IPS-20b (cell line): ENCODE results near the gene SURF1.
"Not testable (repeated sequence)": the region's sequence is repeated elsewhere in the genome, so short reads cannot be mapped to it uniquely, and the experiment has no call there.

ENCODE experiments used
- H3K27ac ChIP-seq: one replicate; pipeline ENCODE4 v1.5.1; 2013; ENCODE audit warnings: low read length
- H3K27me3 ChIP-seq: 2 replicates; pipeline ENCODE4 v1.6.1; 2013; ENCODE audit warnings: mild to moderate bottlenecking, low read length, inconsistent platforms; ENCODE audit not compliant: insufficient read depth
- H3K36me3 ChIP-seq: 2 replicates; pipeline ENCODE4 v1.6.1; 2013; ENCODE audit warnings: low read depth, mild to moderate bottlenecking, inconsistent platforms, low read length, moderate library complexity; ENCODE audit not compliant: insufficient read depth
- H3K4me1 ChIP-seq: 2 replicates; pipeline ENCODE4 v1.6.1; 2013; ENCODE audit warnings: mild to moderate bottlenecking, control low read depth, inconsistent platforms, low read length, moderate library complexity; ENCODE audit not compliant: insufficient read depth
- H3K4me3 ChIP-seq: 2 replicates; pipeline ENCODE4 v1.5.1; 2013; ENCODE audit warnings: mild to moderate bottlenecking, low read length, inconsistent platforms
- H3K9ac ChIP-seq: 2 replicates; pipeline ENCODE4 v1.6.1; 2013; ENCODE audit warnings: low read depth, mild to moderate bottlenecking, inconsistent platforms, low read length, moderate library complexity
- H3K9me3 ChIP-seq: 2 replicates; pipeline ENCODE4 v1.6.1; 2013; ENCODE audit warnings: mild to moderate bottlenecking, low read depth, low read length, inconsistent platforms; ENCODE audit not compliant: insufficient read depth

Gene SURF1

GRCh38 chr9:133339641-133340040, 16.6 kb downstream of the SURF1 start:
- Histone ChIP-seq H3K4me3 (no peak overlapping the region), H3K27me3 (no peaks in the 10 kb centered on the region), H3K9me3 (no peaks in the 10 kb centered on the region), H3K36me3 (peaks cover 61% of the 10 kb centered on the region), H3K4me1 (peaks cover 2% of the 10 kb centered on the region; the same call in 1 of the 2 replicates), H3K9ac (no peak overlapping the region), H3K27ac (no peak overlapping the region)

GRCh38 chr9:133335924-133336811, 20.1 kb downstream of the SURF1 start, which contains the start of gene SURF6:
Gene SURF6, minus strand, starts transcription at chr9:133336188. Its CDS starts 56 bp downstream, at chr9:133336132.
- no peaks in the 10 kb centered on the region for H3K9me3 ChIP-seq
- no peaks in the 10 kb centered on the region for H3K27me3 ChIP-seq
- peak within 1 kb of the TSS; percentile 92 for H3K4me3 ChIP-seq
- peaks cover 62% of the 10 kb centered on the region for H3K36me3 ChIP-seq
- peaks cover 7% of the 10 kb centered on the region; the same call in 1 of the 2 replicates for H3K4me1 ChIP-seq
- peak within 1 kb of the TSS; percentile 96 for H3K27ac ChIP-seq
- peak within 1 kb of the TSS; percentile 84 for H3K9ac ChIP-seq

GRCh38 chr9:133334888-133335287, 21.4 kb downstream of the SURF1 start:
- Histone ChIP-seq H3K36me3 (peaks cover 62% of the 10 kb centered on the region), H3K9ac (peak overlapping the region; percentile 84), H3K4me3 (peak overlapping the region; percentile 92)
- not testable (repeated sequence) for H3K27ac ChIP-seq, H3K9me3 ChIP-seq, H3K27me3 ChIP-seq, H3K4me1 ChIP-seq

GRCh38 chr9:133334161-133334560, 22.1 kb downstream of the SURF1 start:
- Histone ChIP-seq H3K27me3 (no peaks in the 10 kb centered on the region), H3K9ac (peak overlapping the region; percentile 84), H3K4me1 (peaks cover 7% of the 10 kb centered on the region; the same call in 1 of the 2 replicates), H3K36me3 (peaks cover 58% of the 10 kb centered on the region), H3K9me3 (no peaks in the 10 kb centered on the region), H3K4me3 (peak overlapping the region; percentile 92), H3K27ac (no peak overlapping the region)

GRCh38 chr9:133333566-133333965, 22.7 kb downstream of the SURF1 start:
- H3K4me1 ChIP-seq: peaks cover 7% of the 10 kb centered on the region; the same call in 1 of the 2 replicates
- no peak overlapping the region for H3K9ac ChIP-seq
- no peak overlapping the region for H3K4me3 ChIP-seq
- H3K27me3 ChIP-seq: no peaks in the 10 kb centered on the region
- H3K36me3 ChIP-seq: peaks cover 52% of the 10 kb centered on the region
- H3K27ac ChIP-seq: no peak overlapping the region
- H3K9me3 ChIP-seq: no peaks in the 10 kb centered on the region

- H3K27me3 ChIP-seq: no peaks in the 10 kb centered on the region
- H3K9ac ChIP-seq: no peak overlapping the region
- H3K4me3 ChIP-seq: no peak overlapping the region
- H3K4me1 ChIP-seq: peaks cover 7% of the 10 kb centered on the region; the same call in 1 of the 2 replicates
- H3K9me3 ChIP-seq: no peaks in the 10 kb centered on the region
- H3K27ac ChIP-seq: no peak overlapping the region
- peaks cover 51% of the 10 kb centered on the region for H3K36me3 ChIP-seq
These were observed 23.3 kb downstream of the SURF1 start for GRCh38 chr9:133333011-133333410.

GRCh38 chr9:133332381-133332730, 23.9 kb downstream of the SURF1 start:
- H3K4me3 ChIP-seq: no peak overlapping the region

GRCh38 chr9:133331641-133332380, 24.5 kb downstream of the SURF1 start:
- peaks cover 51% of the 10 kb centered on the region for H3K36me3 ChIP-seq
- no peaks in the 10 kb centered on the region for H3K27me3 ChIP-seq
- peaks cover 7% of the 10 kb centered on the region; the same call in 1 of the 2 replicates for H3K4me1 ChIP-seq
- H3K27ac ChIP-seq: no peak overlapping the region
- no peak overlapping the region for H3K9ac ChIP-seq
- H3K9me3 ChIP-seq: no peaks in the 10 kb centered on the region
- no peak overlapping the region for H3K4me3 ChIP-seq

More at GRCh38 chr9:133332381-133332730, 23.9 kb downstream of the SURF1 start:
- H3K9me3 ChIP-seq: no peaks in the 10 kb centered on the region
- H3K4me1 ChIP-seq: peaks cover 7% of the 10 kb centered on the region; the same call in 1 of the 2 replicates
- no peaks in the 10 kb centered on the region for H3K27me3 ChIP-seq
- H3K36me3 ChIP-seq: peaks cover 51% of the 10 kb centered on the region
- no peak overlapping the region for H3K27ac ChIP-seq
- H3K9ac ChIP-seq: no peak overlapping the region

GRCh38 chr9:133331221-133331620, 25.1 kb downstream of the SURF1 start:
- H3K9ac ChIP-seq: no peak overlapping the region
- H3K4me3 ChIP-seq: no peak overlapping the region
- H3K36me3 ChIP-seq: peaks cover 51% of the 10 kb centered on the region

GRCh38 chr9:133329306-133330156, 26.8 kb downstream of the SURF1 start:
- not testable (repeated sequence) for H3K27ac ChIP-seq, H3K4me3 ChIP-seq, H3K4me1 ChIP-seq, H3K9me3 ChIP-seq, H3K27me3 ChIP-seq, H3K9ac ChIP-seq
- peaks cover 49% of the 10 kb centered on the region for H3K36me3 ChIP-seq

More at GRCh38 chr9:133331221-133331620, 25.1 kb downstream of the SURF1 start:
- H3K27ac ChIP-seq: no peak overlapping the region
- H3K27me3 ChIP-seq: no peaks in the 10 kb centered on the region
- H3K9me3 ChIP-seq: no peaks in the 10 kb centered on the region
- peaks cover 7% of the 10 kb centered on the region; the same call in 1 of the 2 replicates for H3K4me1 ChIP-seq
